ENCODE results near the gene C1QL4. TPM values are rescaled to one million over a fixed set of nuclear protein-coding genes. Genes with fewer than 3 reads are reported as not detected.
"Not testable (repeated sequence)": the region's sequence is repeated elsewhere in the genome, so short reads cannot be mapped to it uniquely, and the experiment has no call there.

The C1QL4 gene
- total RNA-seq, 2 donors from 2014 or later = not detected

GRCh38 chr12:49314811-49315210, 22.2 kb downstream of the C1QL4 start:
- no peak overlapping the region for H3K27ac ChIP-seq

GRCh38 chr12:49310451-49311000, 26.5 kb downstream of the C1QL4 start:
- H3K4me1 ChIP-seq; H3K9me3 ChIP-seq; H3K27me3 ChIP-seq; H3K4me3 ChIP-seq; DNase-seq (ENCODE audit: low spot score); H3K27ac ChIP-seq; H3K36me3 ChIP-seq: not testable (repeated sequence)

More at GRCh38 chr12:49314811-49315210, 22.2 kb downstream of the C1QL4 start:
- no peak for DNase-seq (ENCODE audit: low spot score)
- Histone ChIP-seq H3K9me3 (no peaks in the 10 kb centered on the region), H3K27me3 (no peaks in the 10 kb centered on the region), H3K4me3 (no peak overlapping the region), H3K4me1 (no peaks in the 10 kb centered on the region), H3K36me3 (no peaks in the 10 kb centered on the region)
- TF ChIP-seq CTCF (IDR thresholded peaks at IDR 0.05) = no peak

- TF ChIP-seq CTCF (IDR thresholded peaks at IDR 0.05) = no peak
- DNase-seq (ENCODE audit: low spot score) = no peak
- H3K4me3 ChIP-seq = no peak overlapping the region
- H3K27me3 ChIP-seq = no peaks in the 10 kb centered on the region
- no peaks in the 10 kb centered on the region for H3K4me1 ChIP-seq
- H3K27ac ChIP-seq = no peak overlapping the region
- no peaks in the 10 kb centered on the region for H3K9me3 ChIP-seq
- no peaks in the 10 kb centered on the region for H3K36me3 ChIP-seq
These were observed 27.6 kb downstream of the C1QL4 start for GRCh38 chr12:49309386-49309785.

- DNase-seq (ENCODE audit: low spot score) = no peak
- no peak for TF ChIP-seq CTCF (IDR thresholded peaks at IDR 0.05)
- no peaks in the 10 kb centered on the region for H3K4me1 ChIP-seq
- no peaks in the 10 kb centered on the region for H3K36me3 ChIP-seq
- H3K27ac ChIP-seq = no peak overlapping the region
- no peaks in the 10 kb centered on the region for H3K27me3 ChIP-seq
- H3K4me3 ChIP-seq = no peak overlapping the region
- no peaks in the 10 kb centered on the region for H3K9me3 ChIP-seq
These were observed 31.1 kb downstream of the C1QL4 start for GRCh38 chr12:49305762-49306510.

GRCh38 chr12:49304161-49304560, 32.8 kb downstream of the C1QL4 start:
- no peaks in the 10 kb centered on the region for H3K9me3 ChIP-seq
- H3K27me3 ChIP-seq = no peaks in the 10 kb centered on the region
- no peak overlapping the region for H3K27ac ChIP-seq
- TF ChIP-seq CTCF (IDR thresholded peaks at IDR 0.05) = no peak
- H3K4me3 ChIP-seq = no peak overlapping the region
- no peaks in the 10 kb centered on the region for H3K4me1 ChIP-seq
- no peaks in the 10 kb centered on the region for H3K36me3 ChIP-seq
- no peak for DNase-seq (ENCODE audit: low spot score)

- DNase-seq (ENCODE audit: low spot score) = no peak
- no peaks in the 10 kb centered on the region for H3K9me3 ChIP-seq
- H3K36me3 ChIP-seq = no peaks in the 10 kb centered on the region
- TF ChIP-seq CTCF (IDR thresholded peaks at IDR 0.05) = no peak
- no peak overlapping the region for H3K4me3 ChIP-seq
- H3K27me3 ChIP-seq = peaks cover 7 to 21% of the 10 kb centered on the region in 2 donors
- H3K27ac ChIP-seq = no peak overlapping the region
- peaks cover 0 to 10% of the 10 kb centered on the region in 2 donors for H3K4me1 ChIP-seq
These were observed 35.2 kb downstream of the C1QL4 start for GRCh38 chr12:49301760-49302159.

All from right atrium auricular region (tissue), 2 donors.